Glutamatergic neuron (in vitro differentiated cells): ENCODE measurements around the gene SLC44A4. TPM values are rescaled to one million over a fixed set of nuclear protein-coding genes. Genes with fewer than 3 reads are reported as not detected.
"Not testable (repeated sequence)": the region's sequence is repeated elsewhere in the genome, so short reads cannot be mapped to it uniquely, and the experiment has no call there.

Experiments used
- DNase-seq: peaks from one replicate; pipeline ENCODE4 v3.0.0; 2022
- H3K27ac Mint-ChIP-seq: one replicate; pipeline ENCODE4 v1.8.0; 2020; ENCODE audit warnings: mild to moderate bottlenecking, mixed read lengths, inconsistent platforms; ENCODE audit not compliant: unreplicated experiment
- H3K27me3 Mint-ChIP-seq: one replicate; pipeline ENCODE4 v1.8.0; 2020; ENCODE audit warnings: mild to moderate bottlenecking, moderate library complexity, mixed read lengths, inconsistent platforms; ENCODE audit not compliant: unreplicated experiment
- H3K36me3 Mint-ChIP-seq: one replicate; pipeline ENCODE4 v1.8.0; 2020; ENCODE audit warnings: mild to moderate bottlenecking, mixed read lengths, inconsistent platforms; ENCODE audit not compliant: unreplicated experiment
- H3K4me1 Mint-ChIP-seq: one replicate; pipeline ENCODE4 v1.8.0; 2020; ENCODE audit warnings: mild to moderate bottlenecking, low read depth, mixed read lengths, inconsistent platforms; ENCODE audit not compliant: unreplicated experiment
- H3K4me3 Mint-ChIP-seq: one replicate; pipeline ENCODE4 v1.8.0; 2020; ENCODE audit warnings: mild to moderate bottlenecking, mixed read lengths, inconsistent platforms; ENCODE audit not compliant: unreplicated experiment
- H3K9me3 Mint-ChIP-seq: one replicate; pipeline ENCODE4 v1.8.0; 2020; ENCODE audit warnings: mild to moderate bottlenecking, moderate library complexity, mixed read lengths, inconsistent platforms; ENCODE audit not compliant: unreplicated experiment
- CTCF ChIP-seq: fragments of 200-600 bp; sonication (generic); IDR thresholded peaks from one replicate; pipeline ENCODE4 v1.5.0; 2021; ENCODE audit not compliant: partially characterized antibody, unreplicated experiment
- total RNA-seq: library from RNA; stranded (reverse); fragmentation: NEBNext Ultra II Directional; extraction: Animal tissue kit (Norgen Biotek cat#: 25700); gene quantifications from one replicate; pipeline ENCODE4 v1.2.1, GENCODE V29; 2021; ENCODE audit not compliant: unreplicated experiment

The SLC44A4 gene
- total RNA-seq, 1 donor from 2014 or later = not detected

- Mint-ChIP-seq H3K27me3 (no peaks in the 10 kb centered on the region), H3K4me3 (no peak overlapping the region), H3K27ac (no peak overlapping the region), H3K4me1 (no peaks in the 10 kb centered on the region), H3K9me3 (no peaks in the 10 kb centered on the region), H3K36me3 (no peaks in the 10 kb centered on the region)
- TF ChIP-seq CTCF = no peak
- no peak for DNase-seq
Observed at GRCh38 chr6:31911826-31912585, 33.2 kb upstream of the SLC44A4 start.

- not testable (repeated sequence) for H3K27ac Mint-ChIP-seq, H3K9me3 Mint-ChIP-seq, DNase-seq, H3K36me3 Mint-ChIP-seq, H3K4me1 Mint-ChIP-seq, H3K4me3 Mint-ChIP-seq, H3K27me3 Mint-ChIP-seq
Observed at GRCh38 chr6:31909298-31909697, 30.5 kb upstream of the SLC44A4 start.

GRCh38 chr6:31908791-31909190 is 30.0 kb upstream of the SLC44A4 start:
- Mint-ChIP-seq H3K4me3 (no peak overlapping the region), H3K9me3 (peaks cover 2% of the 10 kb centered on the region), H3K27me3 (peaks cover 7% of the 10 kb centered on the region), H3K4me1 (no peaks in the 10 kb centered on the region), H3K36me3 (no peaks in the 10 kb centered on the region), H3K27ac (no peak overlapping the region)
- no peak for TF ChIP-seq CTCF
- no peak for DNase-seq

- not testable (repeated sequence) for H3K27ac Mint-ChIP-seq, H3K4me1 Mint-ChIP-seq, H3K36me3 Mint-ChIP-seq, H3K9me3 Mint-ChIP-seq, H3K4me3 Mint-ChIP-seq, DNase-seq, H3K27me3 Mint-ChIP-seq
Observed at GRCh38 chr6:31908255-31908654, 29.5 kb upstream of the SLC44A4 start.

- Mint-ChIP-seq H3K36me3 (no peaks in the 10 kb centered on the region), H3K27me3 (peaks cover 10% of the 10 kb centered on the region), H3K9me3 (peaks cover 9% of the 10 kb centered on the region), H3K27ac (no peak overlapping the region), H3K4me3 (no peak overlapping the region), H3K4me1 (peaks cover 3% of the 10 kb centered on the region)
- TF ChIP-seq CTCF = no peak
- DNase-seq = no peak
Observed at GRCh38 chr6:31907158-31907813, 28.5 kb upstream of the SLC44A4 start.

- Mint-ChIP-seq H3K27me3 (peaks cover 10% of the 10 kb centered on the region), H3K4me3 (peak overlapping the region; percentile 28)
- not testable (repeated sequence) for DNase-seq, H3K36me3 Mint-ChIP-seq, H3K9me3 Mint-ChIP-seq, H3K4me1 Mint-ChIP-seq, H3K27ac Mint-ChIP-seq
Observed at GRCh38 chr6:31906727-31907126, 27.9 kb upstream of the SLC44A4 start.
